ENCODE measurements around the gene SLIT3.

Gene SLIT3

GRCh38 chr5:168661593-168662485 lies 639.1 kb downstream of the SLIT3 start:
- no peak overlapping the region for H3K4me2 ChIP-seq (ENCODE audit: low read depth, low read length, poor library complexity, severe bottlenecking)

GRCh38 chr5:168660691-168661090 lies 640.2 kb downstream of the SLIT3 start:
- Histone ChIP-seq H3K9me2 (replicated peaks; ENCODE audit: insufficient read depth, low read length) (no peaks in the 10 kb centered on the region), H3K9ac (ENCODE audit: low read length) (no peak overlapping the region), H2AFZ (ENCODE audit: low read depth, low read length, severe bottlenecking) (no peak overlapping the region), H3K27me3 (ENCODE audit: low read length) (no peaks in the 10 kb centered on the region), H3K4me2 (ENCODE audit: low read depth, low read length, poor library complexity, severe bottlenecking) (no peak overlapping the region), H3K36me3 (ENCODE audit: low read length) (no peaks in the 10 kb centered on the region), H3K79me2 (ENCODE audit: insufficient read depth, low read length) (no peaks in the 10 kb centered on the region), H3K4me3 (ENCODE audit: insufficient read depth, low read length, poor library complexity, severe bottlenecking) (no peak overlapping the region), H3K9me3 (ENCODE audit: insufficient read depth, low read length) (no peaks in the 10 kb centered on the region), H3K27ac (ENCODE audit: low read depth, low read length) (no peak overlapping the region), H3F3A (ENCODE audit: insufficient read depth) (no peaks in the 10 kb centered on the region), H4K20me1 (ENCODE audit: low read depth, low read length) (no peaks in the 10 kb centered on the region)
- no peak for TF ChIP-seq EZH2phosphoT487 (conservative IDR thresholded peaks at IDR 0.05; ENCODE audit: low read length)
- TF ChIP-seq CTCF (IDR thresholded peaks at IDR 0.05; ENCODE audit: insufficient read depth, low read length, poor library complexity, severe bottlenecking), result no peak

More at GRCh38 chr5:168661593-168662485, 639.1 kb downstream of the SLIT3 start:
- Histone ChIP-seq H3K9me3 (ENCODE audit: insufficient read depth, low read length) (no peaks in the 10 kb centered on the region), H3K27ac (ENCODE audit: low read depth, low read length) (no peak overlapping the region), H4K20me1 (ENCODE audit: low read depth, low read length) (no peaks in the 10 kb centered on the region), H3K79me2 (ENCODE audit: insufficient read depth, low read length) (no peaks in the 10 kb centered on the region), H3K4me3 (ENCODE audit: insufficient read depth, low read length, poor library complexity, severe bottlenecking) (no peak overlapping the region), H3K9me2 (replicated peaks; ENCODE audit: insufficient read depth, low read length) (no peaks in the 10 kb centered on the region), H3K9ac (ENCODE audit: low read length) (no peak overlapping the region), H3K36me3 (ENCODE audit: low read length) (no peaks in the 10 kb centered on the region), H3F3A (ENCODE audit: insufficient read depth) (no peaks in the 10 kb centered on the region), H2AFZ (ENCODE audit: low read depth, low read length, severe bottlenecking) (no peak overlapping the region), H3K27me3 (ENCODE audit: low read length) (no peaks in the 10 kb centered on the region)
- TF ChIP-seq CTCF (IDR thresholded peaks at IDR 0.05; ENCODE audit: insufficient read depth, low read length, poor library complexity, severe bottlenecking), result no peak

- Histone ChIP-seq H3K79me2 (ENCODE audit: insufficient read depth, low read length) (no peaks in the 10 kb centered on the region), H2AFZ (ENCODE audit: low read depth, low read length, severe bottlenecking) (no peak overlapping the region), H3K27ac (ENCODE audit: low read depth, low read length) (no peak overlapping the region), H3K9me3 (ENCODE audit: insufficient read depth, low read length) (no peaks in the 10 kb centered on the region), H3F3A (ENCODE audit: insufficient read depth) (no peaks in the 10 kb centered on the region), H4K20me1 (ENCODE audit: low read depth, low read length) (no peaks in the 10 kb centered on the region), H3K4me2 (ENCODE audit: low read depth, low read length, poor library complexity, severe bottlenecking) (no peak overlapping the region), H3K9ac (ENCODE audit: low read length) (no peak overlapping the region), H3K36me3 (ENCODE audit: low read length) (no peaks in the 10 kb centered on the region), H3K27me3 (ENCODE audit: low read length) (no peaks in the 10 kb centered on the region), H3K4me3 (ENCODE audit: insufficient read depth, low read length, poor library complexity, severe bottlenecking) (no peak overlapping the region), H3K9me2 (replicated peaks; ENCODE audit: insufficient read depth, low read length) (no peaks in the 10 kb centered on the region)
- TF ChIP-seq CTCF (IDR thresholded peaks at IDR 0.05; ENCODE audit: insufficient read depth, low read length, poor library complexity, severe bottlenecking) (no peak), EZH2phosphoT487 (conservative IDR thresholded peaks at IDR 0.05; ENCODE audit: low read length) (no peak)
These were observed 641.6 kb downstream of the SLIT3 start for GRCh38 chr5:168659286-168659847.

Data from SU-DHL-6 (cell line).